Measurements from ENCODE around the gene RHBDL2.

DNA sequence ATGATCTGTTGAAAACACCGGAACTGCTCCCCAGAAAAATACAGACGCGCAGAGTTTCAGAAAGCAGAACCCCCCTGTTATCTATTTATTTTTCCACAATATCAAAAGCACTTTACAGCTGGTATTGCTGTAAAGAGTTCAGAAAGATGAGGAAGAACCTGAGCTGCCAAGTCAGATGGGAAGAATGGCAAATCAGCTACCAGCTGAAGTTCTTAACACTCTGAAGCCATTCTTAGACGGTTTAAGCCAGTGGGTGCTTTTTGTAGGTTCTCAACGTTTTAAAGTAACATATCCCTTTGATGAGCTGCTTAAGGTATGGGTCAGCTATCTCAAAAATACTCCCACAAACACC lies 48.7 kb upstream of the RHBDL2 start:
- TF ChIP-seq, protein P1, sequence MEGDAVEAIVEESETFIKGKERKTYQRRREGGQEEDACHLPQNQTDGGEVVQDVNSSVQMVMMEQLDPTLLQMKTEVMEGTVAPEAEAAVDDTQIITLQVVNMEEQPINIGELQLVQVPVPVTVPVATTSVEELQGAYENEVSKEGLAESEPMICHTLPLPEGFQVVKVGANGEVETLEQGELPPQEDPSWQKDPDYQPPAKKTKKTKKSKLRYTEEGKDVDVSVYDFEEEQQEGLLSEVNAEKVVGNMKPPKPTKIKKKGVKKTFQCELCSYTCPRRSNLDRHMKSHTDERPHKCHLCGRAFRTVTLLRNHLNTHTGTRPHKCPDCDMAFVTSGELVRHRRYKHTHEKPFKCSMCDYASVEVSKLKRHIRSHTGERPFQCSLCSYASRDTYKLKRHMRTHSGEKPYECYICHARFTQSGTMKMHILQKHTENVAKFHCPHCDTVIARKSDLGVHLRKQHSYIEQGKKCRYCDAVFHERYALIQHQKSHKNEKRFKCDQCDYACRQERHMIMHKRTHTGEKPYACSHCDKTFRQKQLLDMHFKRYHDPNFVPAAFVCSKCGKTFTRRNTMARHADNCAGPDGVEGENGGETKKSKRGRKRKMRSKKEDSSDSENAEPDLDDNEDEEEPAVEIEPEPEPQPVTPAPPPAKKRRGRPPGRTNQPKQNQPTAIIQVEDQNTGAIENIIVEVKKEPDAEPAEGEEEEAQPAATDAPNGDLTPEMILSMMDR (IDR thresholded peaks at IDR 0.05), result no peak
- no peak for TF ChIP-seq POLR2A (IDR thresholded peaks at IDR 0.05)
